HG03378 (cell line): ENCODE measurements around the gene SMAP1.
"Not testable (repeated sequence)": the region's sequence is repeated elsewhere in the genome, so short reads cannot be mapped to it uniquely, and the experiment has no call there.

ENCODE experiments used
- ATAC-seq: cut with Tn5 transposase; IDR thresholded peaks from one replicate; pipeline ENCODE4 v1.9.1; 2021; ENCODE audit warnings: mild to moderate bottlenecking, moderate library complexity; ENCODE audit not compliant: unreplicated experiment

Gene SMAP1

GRCh38 chr6:70739534-70739933, 71.9 kb downstream of the SMAP1 start:
- no peak for ATAC-seq

- ATAC-seq = not testable (repeated sequence)
Observed at GRCh38 chr6:70740746-70741145, 73.1 kb downstream of the SMAP1 start.

DNA sequence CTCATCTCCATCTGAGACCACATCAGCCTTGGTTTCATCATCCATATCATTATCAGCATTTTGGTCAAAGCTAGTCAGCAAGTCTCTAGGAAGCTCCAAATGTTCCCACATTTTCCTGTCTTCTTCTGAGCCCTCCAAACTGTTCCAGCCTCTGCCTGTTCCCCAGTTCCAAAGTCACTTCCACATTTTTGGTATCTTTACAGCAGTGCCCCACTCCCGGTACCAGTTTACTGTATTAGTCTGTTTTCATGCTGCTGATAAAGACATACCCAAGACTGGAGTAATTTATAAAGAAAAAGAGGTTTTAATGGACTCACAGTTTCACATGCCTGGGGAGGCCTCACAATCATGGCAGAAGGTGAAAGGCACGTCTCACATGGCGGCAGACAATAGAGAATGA, 74.8 kb downstream of the SMAP1 start:
- not testable (repeated sequence) for ATAC-seq

GRCh38 chr6:70753870-70754380, 86.2 kb downstream of the SMAP1 start:
- no peak for ATAC-seq

DNA sequence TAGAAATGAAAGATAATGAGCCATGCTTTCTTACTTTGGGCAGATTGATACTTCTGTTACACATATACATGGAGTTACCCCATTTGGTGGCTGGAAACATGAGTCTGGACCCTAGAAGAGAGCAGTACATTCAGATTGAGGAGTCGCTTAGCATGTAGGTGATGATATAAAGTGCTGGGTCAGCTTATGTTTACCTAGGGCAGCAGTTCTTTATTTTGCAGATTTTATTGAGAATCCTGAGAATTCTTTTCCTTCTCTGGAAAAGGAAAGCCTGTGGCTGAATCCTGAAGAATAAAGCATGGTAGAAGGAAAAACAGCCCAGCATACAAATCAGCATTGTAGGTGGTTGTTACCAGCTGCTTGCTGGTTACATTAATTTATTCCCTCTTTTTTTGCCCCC, 91.2 kb downstream of the SMAP1 start:
- ATAC-seq = no peak

GRCh38 chr6:70763754-70764510, 96.2 kb downstream of the SMAP1 start:
- ATAC-seq = no peak

- no peak for ATAC-seq
Observed at GRCh38 chr6:70764706-70765105, 97.0 kb downstream of the SMAP1 start.

DNA sequence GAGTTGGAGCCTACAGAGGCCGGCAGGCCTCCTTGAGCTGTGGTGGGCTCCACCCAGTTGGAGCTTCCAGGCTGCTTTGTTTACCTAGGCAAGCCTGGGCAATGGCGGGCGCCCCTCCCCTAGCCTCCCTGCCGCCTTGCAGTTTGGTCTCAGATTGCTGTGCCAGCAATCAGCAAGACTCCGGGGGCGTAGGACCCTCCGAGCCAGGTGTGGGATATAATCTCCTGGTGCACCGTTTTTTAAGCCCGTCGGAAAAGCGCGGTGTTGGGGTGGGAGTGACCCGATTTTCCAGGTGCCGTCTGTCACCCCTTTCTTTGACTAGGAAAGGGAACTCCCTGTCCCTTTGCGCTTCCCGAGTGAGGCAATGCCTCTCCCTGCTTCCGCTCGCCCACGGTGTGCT, 103.7 kb downstream of the SMAP1 start:
- not testable (repeated sequence) for ATAC-seq

DNA sequence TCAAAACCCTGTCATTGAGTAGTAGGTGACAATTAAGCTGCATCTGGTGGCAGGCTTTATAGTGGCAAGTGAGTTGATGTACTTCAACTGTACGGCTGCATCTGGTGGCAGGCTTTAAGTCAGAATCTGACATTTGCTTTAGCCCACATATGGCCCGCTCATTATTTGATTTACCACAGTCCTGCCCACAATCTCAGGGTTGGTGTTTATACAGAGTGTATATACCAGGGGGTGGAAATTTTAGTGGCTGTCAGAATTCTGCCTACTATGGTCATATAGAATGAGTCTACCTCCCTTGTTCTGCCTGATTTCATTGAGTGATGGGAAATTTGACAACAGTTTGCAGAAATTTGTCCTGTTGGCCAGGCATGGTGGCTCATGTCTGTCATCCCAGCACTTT, 112.3 kb downstream of the SMAP1 start:
- ATAC-seq = no peak

GRCh38 chr6:70790483-70791224, 123.0 kb downstream of the SMAP1 start:
- ATAC-seq = no peak

- peak; percentile 96 for ATAC-seq
Observed at GRCh38 chr6:70797625-70798024, 129.9 kb downstream of the SMAP1 start.

- ATAC-seq = no peak
Observed at GRCh38 chr6:70806086-70806485, 138.4 kb downstream of the SMAP1 start.

GRCh38 chr6:70811788-70812187, 144.1 kb downstream of the SMAP1 start:
- no peak for ATAC-seq

- no peak for ATAC-seq
Observed at GRCh38 chr6:70813885-70814284, 146.2 kb downstream of the SMAP1 start.

GRCh38 chr6:70819646-70820045, 152.0 kb downstream of the SMAP1 start:
- ATAC-seq = no peak

DNA sequence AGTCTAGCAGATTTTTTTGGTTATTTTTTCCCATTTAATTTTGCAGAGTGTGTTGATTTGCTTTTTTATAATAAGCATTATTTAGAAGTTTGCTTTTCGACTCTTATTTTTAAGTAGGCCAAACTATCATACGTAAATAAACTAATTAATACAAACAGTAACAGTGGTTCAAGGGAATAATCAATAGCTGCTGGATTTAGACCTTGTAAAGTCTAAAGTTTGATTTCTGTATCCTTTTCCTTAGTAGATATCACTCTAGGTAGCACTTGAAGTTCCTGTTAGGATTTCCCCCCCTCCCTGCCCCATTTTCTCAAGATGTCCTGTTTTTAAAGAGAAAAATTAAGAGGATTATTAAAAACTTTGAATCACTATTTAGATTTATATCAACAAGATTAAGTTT, 153.1 kb downstream of the SMAP1 start:
- ATAC-seq = no peak

GRCh38 chr6:70821751-70822150, 154.1 kb downstream of the SMAP1 start:
- no peak for ATAC-seq

GRCh38 chr6:70823651-70824050, 156.0 kb downstream of the SMAP1 start:
- ATAC-seq = peak; percentile 54

DNA sequence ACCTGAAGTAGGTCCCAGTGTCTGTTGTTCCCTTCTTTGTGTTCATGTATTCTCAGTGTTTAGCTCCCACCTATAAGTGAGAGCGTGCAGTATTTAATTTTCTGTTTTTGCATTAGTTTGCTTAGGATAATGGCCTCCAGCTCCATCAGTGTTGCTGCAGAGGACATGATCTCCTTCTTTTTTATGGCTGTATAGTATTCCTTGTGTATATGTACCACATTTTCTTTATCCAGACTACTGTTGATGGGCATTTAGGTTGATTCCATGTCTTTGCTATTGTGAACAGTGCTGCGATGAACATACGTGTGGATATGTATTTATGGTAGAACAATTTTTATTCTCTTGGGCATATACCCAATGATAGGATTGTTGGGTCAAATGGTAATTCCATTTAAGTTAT, 163.7 kb downstream of the SMAP1 start:
- ATAC-seq = no peak

- no peak for ATAC-seq
Observed at GRCh38 chr6:70834520-70834919, 166.8 kb downstream of the SMAP1 start.

DNA sequence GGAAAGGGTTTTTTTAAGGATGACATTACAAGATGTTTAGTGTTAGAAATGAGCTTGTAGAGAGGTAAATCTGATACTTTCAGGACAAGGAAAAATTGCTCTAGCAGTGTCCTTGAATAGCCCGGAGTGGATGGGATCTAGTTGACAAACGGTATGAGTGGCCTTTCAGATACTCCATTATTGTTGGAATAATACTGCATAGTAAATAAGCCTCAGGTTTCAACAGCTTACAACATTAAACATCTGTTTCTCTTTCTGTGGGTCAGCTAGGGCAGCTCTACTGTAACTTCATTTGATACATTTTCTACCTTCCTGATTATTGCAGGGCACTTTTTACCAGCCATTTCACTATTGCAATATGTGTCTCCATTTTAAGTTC, 171.2 kb downstream of the SMAP1 start:
- no peak for ATAC-seq
